PC-3 (cell line): ENCODE data around the gene PIGM.

Source experiments
- EZH2 ChIP-seq: fragments of 300-600 bp; sonication (generic); IDR thresholded peaks from one replicate; pipeline ENCODE4 v1.6.1; 2017; ENCODE audit warnings: antibody characterized with exemption, mild to moderate bottlenecking, low read length; ENCODE audit not compliant: unreplicated experiment
- TF ChIP-seq, protein P1 (sequence below): fragments of 300-600 bp; sonication (generic); conservative IDR thresholded peaks from 2 replicates; pipeline ENCODE4 v1.5.1; 2017; ENCODE audit warnings: antibody characterized with exemption, low read depth, mild to moderate bottlenecking, low read length

GRCh38 chr1:160005070-160005469, 26.7 kb downstream of the PIGM start:
- no peak for TF ChIP-seq EZH2
- TF ChIP-seq, protein P1, sequence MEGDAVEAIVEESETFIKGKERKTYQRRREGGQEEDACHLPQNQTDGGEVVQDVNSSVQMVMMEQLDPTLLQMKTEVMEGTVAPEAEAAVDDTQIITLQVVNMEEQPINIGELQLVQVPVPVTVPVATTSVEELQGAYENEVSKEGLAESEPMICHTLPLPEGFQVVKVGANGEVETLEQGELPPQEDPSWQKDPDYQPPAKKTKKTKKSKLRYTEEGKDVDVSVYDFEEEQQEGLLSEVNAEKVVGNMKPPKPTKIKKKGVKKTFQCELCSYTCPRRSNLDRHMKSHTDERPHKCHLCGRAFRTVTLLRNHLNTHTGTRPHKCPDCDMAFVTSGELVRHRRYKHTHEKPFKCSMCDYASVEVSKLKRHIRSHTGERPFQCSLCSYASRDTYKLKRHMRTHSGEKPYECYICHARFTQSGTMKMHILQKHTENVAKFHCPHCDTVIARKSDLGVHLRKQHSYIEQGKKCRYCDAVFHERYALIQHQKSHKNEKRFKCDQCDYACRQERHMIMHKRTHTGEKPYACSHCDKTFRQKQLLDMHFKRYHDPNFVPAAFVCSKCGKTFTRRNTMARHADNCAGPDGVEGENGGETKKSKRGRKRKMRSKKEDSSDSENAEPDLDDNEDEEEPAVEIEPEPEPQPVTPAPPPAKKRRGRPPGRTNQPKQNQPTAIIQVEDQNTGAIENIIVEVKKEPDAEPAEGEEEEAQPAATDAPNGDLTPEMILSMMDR = no peak
